GM12873 (cell line): ENCODE results near the gene OR8B4.

Experiments
- TF ChIP-seq, protein P1 (sequence below): IDR thresholded peaks from 2 replicates; pipeline ENCODE4 v1.5.1; 2012; ENCODE audit warnings: low read depth, mild to moderate bottlenecking, moderate library complexity, low read length, control low read depth; ENCODE audit not compliant: insufficient read depth; ENCODE audit errors: missing control alignments

The OR8B4 gene

GRCh38 chr11:124409906-124410305 is 14.8 kb downstream of the OR8B4 start:
- TF ChIP-seq, protein P1, sequence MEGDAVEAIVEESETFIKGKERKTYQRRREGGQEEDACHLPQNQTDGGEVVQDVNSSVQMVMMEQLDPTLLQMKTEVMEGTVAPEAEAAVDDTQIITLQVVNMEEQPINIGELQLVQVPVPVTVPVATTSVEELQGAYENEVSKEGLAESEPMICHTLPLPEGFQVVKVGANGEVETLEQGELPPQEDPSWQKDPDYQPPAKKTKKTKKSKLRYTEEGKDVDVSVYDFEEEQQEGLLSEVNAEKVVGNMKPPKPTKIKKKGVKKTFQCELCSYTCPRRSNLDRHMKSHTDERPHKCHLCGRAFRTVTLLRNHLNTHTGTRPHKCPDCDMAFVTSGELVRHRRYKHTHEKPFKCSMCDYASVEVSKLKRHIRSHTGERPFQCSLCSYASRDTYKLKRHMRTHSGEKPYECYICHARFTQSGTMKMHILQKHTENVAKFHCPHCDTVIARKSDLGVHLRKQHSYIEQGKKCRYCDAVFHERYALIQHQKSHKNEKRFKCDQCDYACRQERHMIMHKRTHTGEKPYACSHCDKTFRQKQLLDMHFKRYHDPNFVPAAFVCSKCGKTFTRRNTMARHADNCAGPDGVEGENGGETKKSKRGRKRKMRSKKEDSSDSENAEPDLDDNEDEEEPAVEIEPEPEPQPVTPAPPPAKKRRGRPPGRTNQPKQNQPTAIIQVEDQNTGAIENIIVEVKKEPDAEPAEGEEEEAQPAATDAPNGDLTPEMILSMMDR: no peak

DNA sequence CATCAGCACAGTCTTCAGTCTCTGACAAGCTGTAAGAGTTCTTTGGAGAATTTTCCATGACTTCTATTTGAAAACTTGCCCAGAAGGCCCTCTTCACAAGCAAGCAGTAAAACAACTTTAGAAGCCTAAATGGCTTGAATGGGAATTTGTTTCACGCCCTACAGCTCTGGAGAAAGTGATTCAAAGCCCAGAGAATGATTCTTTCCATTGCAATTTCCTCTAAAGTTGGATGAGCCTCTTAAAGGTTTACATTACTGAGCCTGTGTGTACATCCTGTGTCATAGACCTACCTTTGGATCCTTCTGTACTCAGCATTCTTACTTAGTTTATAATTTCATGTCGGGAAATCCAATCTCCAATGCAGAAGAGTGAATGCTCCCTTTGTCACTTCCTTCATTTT is 19.1 kb downstream of the OR8B4 start:
- TF ChIP-seq, protein P1: no peak

DNA sequence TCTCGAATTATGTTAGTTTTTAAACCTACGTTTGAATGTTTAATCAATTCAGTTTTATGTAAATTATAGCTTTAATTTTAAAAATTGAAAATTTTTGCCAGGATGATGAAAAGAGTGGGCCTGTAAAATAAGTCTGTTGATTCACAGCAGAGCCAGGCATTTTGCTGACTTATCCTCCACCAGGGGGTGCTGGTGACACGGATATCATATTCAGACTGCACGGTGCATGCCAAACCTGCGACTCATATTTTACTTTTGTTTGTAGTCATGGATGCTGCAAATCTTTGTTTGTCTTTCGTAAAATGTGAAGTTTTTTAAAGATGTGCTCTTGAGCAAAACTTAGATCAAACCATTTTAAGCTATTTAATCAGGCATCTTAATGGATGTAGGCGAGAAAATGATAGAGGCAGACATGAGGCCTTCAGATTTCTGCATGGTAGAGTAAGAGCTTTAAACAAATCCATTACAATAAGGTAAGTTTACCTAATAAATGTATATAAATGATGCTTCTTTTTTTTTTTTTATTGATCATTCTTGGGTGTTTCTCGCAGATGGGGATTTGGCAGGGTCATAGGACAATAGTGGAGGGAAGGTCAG is 22.2 kb downstream of the OR8B4 start:
- TF ChIP-seq, protein P1: peak; percentile 80

DNA sequence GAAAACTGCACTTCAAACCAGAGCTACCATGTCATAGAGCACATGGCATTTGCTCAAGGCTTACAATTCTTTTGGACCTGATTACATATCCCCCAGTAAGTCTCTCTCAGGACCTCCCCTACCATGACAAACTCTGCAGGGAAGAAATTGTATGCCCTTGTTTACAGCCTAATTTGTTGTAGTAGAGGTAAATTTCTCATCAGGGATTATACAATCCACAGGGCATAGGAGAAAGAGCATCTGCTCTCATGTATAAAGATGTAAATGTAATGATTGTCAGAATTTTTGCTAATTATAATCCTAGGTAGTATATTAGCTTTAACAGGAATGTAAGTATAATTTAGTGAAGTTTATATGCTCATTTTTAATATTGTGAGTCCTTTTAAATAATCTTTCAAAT is 25.7 kb downstream of the OR8B4 start, which contains the start of gene OR8B3:
OR8B3 (minus strand) TSS at position 101 of the 400 bp plus-strand sequence. CDS start 1,673 bp downstream, outside the sequence.
- TF ChIP-seq, protein P1: no peak

- TF ChIP-seq, protein P1: no peak
These were observed 30.3 kb downstream of the OR8B4 start for GRCh38 chr11:124394408-124394807.

DNA sequence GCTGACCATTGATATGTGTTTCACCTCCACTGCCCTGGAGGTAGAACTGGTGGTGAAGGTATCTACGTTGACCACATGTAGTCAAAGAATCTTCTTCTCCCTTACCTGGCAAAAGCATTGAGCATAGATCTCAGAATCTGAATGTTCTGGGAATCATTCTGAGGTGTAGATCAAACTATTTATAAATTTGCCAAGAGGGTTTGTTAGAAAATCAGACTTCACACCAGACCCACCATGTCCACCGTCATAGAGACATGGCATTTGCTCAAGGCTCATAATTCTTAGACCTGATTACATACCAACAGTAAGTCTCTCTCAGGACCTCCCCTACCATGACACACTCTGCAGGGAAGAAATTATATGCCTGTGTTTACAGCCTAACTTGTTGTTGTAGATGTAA is 40.3 kb downstream of the OR8B4 start, which contains the start of gene OR8B2:
OR8B2 (minus strand) TSS at position 101 of the 400 bp plus-strand sequence. CDS start 1,156 bp downstream, outside the sequence.
- TF ChIP-seq, protein P1: no peak

DNA sequence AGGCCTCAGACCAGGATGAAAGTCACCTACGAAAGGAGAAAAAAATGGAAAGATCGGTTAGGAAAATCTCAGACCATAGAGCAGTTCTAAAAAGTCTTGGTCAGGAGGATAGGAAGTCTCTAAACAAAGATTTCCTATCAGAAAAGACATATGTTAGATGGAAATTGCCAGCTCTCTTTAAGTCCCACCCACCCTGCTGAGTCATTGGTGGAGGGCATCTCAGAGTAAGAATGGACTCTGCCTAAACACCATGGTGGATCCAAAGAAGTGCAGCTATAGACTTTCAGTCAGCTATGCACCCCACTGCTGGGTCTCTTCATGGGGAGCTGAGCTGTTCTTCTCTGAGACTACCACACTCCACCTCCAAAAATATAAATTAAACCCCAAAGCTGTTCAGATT is 44.1 kb downstream of the OR8B4 start:
- TF ChIP-seq, protein P1: no peak
